ENCODE data around the gene CALD1.

The CALD1 gene

DNA sequence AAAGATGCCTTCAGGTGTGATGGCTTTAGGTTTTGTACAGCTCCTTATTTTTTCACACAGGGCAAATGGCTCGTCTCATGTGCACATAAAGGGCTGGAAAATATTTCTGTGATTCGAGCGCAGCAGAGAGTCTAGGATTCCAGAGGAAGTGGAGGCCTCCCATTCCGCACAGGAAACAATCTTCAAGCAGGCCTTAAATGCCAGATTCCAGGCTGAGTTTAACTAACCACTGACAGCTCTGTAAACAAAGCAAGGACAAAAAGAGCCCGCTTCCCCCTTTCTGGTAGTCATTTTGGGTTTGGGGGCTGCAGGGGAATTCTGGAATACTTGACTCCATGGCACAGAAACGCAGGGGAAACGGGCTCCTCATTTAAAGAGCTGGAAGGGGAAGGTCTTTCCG is 87.2 kb downstream of the CALD1 start:
- DNase-seq = no peak

GRCh38 chr7:134870156-134870555 is 90.7 kb downstream of the CALD1 start:
- DNase-seq = no peak

DNA sequence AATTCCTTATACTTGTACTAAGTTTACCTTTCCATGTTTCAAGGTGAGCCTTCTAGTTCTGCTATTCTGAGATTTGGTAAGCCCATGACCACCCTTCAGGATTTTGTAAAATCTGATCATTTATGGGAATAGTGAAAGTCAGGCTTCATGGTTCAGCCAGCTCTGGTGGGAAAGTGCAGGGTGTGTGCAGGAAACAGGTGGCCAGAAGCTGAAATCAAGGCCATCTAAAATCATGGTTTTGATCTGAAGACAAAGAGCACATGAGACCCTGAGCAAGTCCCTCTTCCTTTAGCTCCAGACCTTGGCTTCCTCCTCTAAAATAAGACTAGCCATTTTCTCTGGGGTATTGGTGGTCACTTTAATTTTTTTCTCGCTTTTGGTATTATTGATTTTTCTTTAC is 91.3 kb downstream of the CALD1 start:
- no peak for DNase-seq

DNA sequence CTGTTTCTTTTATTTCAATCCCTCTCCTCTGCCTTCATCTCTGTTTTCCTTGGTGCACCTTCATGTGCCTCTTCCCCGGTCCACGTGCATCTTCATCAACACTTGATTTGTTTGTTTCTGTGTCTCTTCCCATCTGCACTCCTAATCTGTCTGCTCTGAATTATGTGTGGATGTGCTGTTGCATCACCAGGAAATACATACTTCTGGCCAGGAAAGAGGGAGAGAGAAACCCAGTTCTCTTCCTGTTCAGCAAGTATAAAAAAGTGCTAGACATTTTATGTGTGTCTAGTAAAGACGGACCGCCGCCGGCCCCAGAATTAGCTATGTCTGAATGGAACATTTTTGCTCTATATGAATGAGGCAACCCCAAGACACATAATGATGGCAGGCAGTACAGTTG is 93.8 kb downstream of the CALD1 start:
- no peak for DNase-seq

GRCh38 chr7:134874407-134874806 is 95.0 kb downstream of the CALD1 start:
- no peak for DNase-seq

DNA sequence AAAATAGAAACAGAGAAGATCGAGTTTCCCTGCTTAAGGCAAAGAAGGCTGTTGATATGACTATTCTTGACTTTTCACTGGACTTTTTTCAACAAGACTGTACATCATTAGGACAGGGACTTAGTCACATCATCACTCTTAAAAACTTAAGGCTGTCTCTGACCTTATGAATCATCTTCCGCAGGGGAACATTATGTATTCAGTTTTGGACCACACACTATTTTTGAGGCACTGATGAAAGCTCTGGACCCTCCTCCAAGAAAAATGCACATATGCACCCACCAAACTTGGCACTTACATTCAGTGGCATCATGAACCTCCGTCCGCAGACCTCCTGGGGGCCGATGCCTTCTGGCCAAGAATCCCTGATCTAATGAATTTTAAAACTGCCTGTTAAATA is 96.4 kb downstream of the CALD1 start:
- DNase-seq = no peak

DNA sequence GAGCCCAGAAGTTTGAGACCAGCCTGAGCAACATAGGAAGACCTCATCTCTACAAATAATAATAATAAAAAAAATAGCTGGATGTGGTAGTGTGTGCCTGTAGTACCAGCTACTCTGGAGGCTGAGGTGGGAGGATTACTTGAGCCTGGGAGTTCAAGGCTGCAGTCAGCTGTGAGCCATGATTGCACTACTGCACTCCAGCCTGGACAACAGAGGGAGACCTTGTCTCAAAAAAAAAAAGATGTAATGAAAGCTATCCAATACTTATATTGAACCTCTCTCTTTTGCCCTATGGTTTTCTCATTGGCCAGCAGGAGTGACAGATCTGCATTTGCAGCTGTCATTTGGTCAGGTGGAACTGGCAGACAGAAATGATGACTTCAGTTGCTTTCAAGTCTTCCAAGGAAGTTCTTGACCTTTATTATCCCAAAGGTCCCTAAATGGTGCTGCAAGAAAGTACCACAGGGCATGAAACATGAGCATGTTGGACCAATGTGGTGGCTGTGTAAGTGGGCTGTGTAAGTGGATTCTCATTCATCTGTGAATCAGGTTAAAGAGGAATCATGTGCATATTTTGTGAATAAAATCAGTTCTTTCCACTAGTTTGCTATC is 99.4 kb downstream of the CALD1 start:
- no peak for DNase-seq

GRCh38 chr7:134879815-134880475 is 100.5 kb downstream of the CALD1 start:
- no peak for DNase-seq

DNA sequence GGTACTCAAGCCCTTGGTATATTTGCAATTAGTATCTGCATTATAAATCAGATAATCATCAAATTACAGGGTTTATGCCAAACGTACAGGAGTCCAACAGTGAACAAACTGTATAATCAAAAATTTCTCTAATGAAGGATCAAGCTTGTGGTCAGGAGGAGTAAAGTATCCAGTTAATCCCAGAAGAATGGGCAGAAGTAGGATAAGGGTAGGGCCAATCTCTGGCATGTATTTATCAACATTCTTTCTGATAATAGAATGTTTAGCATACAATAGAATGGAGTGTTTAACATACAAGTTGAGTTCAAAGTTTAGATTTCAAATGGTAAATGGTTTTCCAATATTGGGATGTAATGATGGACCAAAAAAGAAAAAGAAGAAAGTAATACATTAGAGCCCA is 103.0 kb downstream of the CALD1 start:
- no peak for DNase-seq

- DNase-seq = peak; percentile 58
These were observed 106.5 kb downstream of the CALD1 start for GRCh38 chr7:134885967-134886352.

GRCh38 chr7:134886353-134887057 is 107.1 kb downstream of the CALD1 start:
- no peak for DNase-seq

DNA sequence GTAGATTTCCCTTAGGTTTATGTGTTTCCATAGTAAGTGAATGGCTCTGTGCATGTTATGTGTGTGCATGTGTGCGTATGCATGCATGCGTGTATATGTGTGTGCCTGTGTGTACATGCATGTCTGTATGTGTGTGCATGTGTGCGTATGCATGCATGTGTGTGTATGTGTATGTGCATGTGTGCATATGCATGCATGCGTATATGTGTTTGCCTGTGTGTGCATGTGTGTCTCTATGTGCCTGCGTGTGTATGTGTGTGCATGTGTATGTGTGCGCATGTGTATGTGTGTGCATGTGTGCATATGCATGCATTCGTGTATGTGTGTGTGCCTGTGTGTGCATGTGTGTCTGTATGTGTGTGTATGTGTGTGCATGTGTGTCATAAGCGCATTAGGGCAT is 108.1 kb downstream of the CALD1 start:
- DNase-seq = no peak

DNA sequence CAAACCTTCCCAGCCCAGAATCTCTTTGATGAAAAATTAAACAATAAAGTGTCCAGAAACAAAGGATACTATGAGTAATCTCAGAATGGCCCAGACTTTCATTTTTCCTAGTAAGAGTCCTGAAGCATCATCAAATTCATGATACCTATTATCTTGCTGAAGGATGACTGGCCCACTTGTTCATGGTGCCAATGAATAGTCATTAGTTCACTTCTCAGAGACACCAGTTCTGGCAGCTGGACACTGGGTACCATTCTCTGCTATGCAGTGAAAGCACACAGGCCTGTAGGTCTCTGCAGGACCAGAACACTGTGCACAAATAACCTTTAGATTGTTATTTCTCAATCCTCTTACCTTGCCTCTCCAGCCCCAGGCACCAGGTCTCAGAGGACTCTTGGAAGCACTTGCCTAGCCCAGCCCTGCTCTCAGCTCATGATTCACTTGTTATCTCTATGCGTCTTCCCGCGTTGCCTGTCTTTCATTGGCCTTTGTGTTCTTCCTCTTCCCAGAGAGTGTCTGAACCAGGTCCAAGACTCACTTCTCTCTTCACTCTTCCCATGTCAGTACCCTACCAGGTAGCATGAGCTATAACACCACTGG is 108.8 kb downstream of the CALD1 start:
- no peak for DNase-seq

DNA sequence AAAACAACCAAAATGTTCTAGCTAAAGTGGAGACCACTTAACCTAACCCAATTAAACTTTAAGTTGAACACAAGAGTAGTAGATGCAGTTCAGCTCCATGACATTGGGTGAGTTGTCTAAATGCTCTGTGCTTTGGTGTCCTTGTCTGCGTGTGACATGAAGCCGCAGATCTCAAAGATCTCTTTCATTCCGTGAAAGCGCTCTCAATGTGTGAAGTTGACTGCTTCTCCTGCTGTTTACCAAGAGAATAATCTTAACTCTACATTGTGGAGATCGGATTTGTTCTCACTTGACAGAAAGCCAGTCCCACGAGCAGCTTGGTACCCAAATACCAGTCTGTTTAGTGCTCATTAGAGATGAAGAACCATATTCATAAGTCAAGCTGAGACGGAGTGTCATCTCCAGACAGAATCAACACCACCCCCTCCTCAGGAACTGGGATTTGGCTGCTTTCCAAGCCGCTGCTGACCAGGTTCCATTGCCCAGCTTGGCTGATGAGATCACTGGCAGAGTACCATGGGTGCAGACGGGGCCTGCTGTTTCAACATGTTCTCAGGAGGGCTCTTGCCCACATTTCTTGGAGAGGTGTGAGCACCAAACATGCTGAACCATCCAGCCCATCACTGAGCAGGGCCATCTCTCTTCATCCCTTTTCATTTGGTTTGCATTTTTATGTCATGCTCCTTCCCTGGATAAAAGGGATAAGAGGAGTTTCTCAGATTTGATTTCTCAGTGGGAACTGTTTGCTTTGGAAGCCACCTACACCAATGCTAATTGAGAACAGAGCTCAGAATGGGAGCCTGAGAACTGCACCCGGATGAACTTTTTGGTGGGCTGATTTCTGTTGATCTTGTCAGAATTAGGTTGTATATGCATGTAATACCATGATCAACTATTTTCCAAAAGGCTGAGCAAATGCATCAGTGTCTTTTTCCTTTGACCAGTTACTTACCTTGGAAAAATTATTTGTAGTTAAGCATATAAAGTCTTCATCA is 111.1 kb downstream of the CALD1 start:
- DNase-seq = no peak

GRCh38 chr7:134891262-134891695 is 111.8 kb downstream of the CALD1 start:
- no peak for DNase-seq

DNA sequence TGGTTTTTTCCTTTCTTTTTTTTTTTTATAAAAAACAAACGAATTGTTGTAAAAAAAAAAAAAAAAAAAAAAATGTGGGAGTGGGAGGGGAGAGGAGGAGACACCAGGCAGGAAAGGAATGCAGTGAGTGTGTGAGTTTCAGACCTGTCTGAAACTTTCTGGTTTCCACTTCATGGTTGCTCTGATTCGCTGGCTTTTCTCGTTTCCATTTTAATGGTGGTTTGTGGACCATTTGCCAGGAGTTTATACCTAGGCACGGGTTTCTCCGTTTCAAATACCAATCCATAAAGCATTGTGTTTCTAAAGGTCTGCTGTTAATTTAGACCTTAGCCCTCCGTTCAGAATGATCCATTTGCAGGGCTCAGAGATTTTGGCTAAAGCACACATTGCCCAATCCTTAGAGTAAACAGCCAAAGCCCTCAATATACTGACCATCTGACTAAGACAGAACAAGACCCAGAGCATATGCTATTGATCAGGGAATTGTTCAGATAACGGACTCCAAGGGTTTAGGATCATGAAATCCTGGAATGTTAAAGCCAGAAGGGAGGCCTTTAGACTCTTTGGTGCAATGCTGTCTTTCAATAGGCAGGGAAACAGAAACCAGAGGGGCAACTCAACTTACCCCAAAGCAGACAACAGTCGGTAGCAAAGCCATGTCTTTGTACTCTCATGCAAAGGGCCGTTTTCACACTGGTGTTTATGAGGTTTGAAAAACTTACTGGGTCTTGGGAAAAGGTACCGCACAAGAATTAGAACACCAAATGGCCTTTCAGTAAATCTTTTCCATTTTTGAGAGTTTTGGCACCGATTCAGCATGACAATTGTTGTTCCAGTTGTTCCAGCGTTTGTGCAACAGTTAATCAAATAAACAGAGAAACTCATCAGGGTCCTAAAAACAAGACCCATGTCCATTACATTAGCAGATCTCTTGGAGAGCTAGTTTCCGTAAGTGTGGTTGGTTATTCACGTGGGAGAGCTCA is 112.6 kb downstream of the CALD1 start:
- DNase-seq = no peak

DNA sequence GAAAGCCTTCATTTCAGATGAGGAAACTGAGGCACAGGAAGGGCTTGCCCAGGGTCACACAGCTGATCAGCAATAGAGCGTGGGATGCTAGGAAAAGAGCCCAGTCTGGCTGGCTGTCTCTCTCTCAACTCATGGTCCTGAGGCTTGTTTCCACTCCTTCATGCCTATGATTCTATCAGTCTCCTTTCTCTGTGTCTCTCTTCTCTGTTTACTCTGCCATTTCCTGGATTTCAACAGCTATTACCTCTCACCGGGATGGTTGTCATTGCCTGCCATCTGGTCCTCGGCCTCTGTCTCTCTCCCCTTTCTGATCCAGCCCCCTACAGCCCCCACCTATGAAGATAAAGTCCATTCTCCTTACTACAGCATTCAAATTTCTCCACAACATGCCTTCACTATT is 113.5 kb downstream of the CALD1 start:
- no peak for DNase-seq

- DNase-seq = no peak
These were observed 114.5 kb downstream of the CALD1 start for GRCh38 chr7:134893920-134894319.

DNA sequence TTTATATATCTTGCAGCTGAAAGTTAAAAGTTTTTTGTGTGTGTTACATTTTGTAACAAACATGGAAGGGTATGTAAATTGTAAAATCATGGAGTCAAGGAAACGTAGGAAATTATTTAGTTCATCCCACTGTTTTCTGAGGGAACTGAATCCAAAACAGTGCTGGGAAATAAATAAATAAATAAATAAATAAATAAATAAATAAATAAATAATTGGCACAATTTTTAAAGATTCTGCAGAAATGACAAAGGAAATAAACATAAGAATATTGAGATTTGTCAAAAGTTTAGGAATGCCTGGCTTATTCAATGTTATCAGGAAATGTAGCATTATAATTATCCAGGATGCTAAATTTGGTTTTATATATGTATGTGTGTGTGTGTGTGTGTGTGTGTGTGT is 115.5 kb downstream of the CALD1 start:
- DNase-seq = no peak

DNA sequence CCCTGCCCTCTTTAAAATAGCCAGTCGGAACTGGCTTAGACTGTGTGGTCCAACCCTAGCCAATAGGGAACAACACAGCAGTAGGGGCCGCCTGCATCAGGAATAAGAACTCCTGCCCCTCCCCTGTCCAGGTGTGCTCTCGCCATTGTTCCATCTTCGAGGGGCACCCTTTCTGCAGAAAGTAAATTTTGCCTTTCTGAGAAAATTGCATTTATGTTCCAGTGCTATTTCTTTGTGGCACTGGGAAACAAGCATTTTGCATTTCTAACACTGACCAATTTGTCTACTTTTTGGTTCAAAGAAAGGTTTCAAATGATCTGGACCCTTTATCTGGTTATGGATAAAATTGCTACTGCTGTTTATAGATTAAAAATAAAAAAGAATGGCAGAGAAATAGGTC is 116.6 kb downstream of the CALD1 start:
- DNase-seq = no peak

- DNase-seq = no peak
These were observed 118.5 kb downstream of the CALD1 start for GRCh38 chr7:134897936-134898335.

Measured in MV-4-11 (cell line).